Upper lobe of right lung (tissue), 1 donor: Measurements from ENCODE around the gene SLC38A3. TPM values are rescaled to one million over a fixed set of nuclear protein-coding genes. Genes with fewer than 3 reads are reported as not detected.

Experiments
- ATAC-seq: fragments of 200-7000 bp; cut with Tn5 transposase; one replicate; pipeline ENCODE4 v1.9.1; 2020; ENCODE audit warnings: mild to moderate bottlenecking, moderate library complexity
- DNase-seq: peaks from one replicate; pipeline ENCODE4 v3.0.0-alpha.2; 2020
- H3K27ac ChIP-seq: fragments of 200-600 bp; one replicate; pipeline ENCODE4 v1.8.0; 2022
- H3K27me3 ChIP-seq: fragments of 200-600 bp; one replicate; pipeline ENCODE4 v1.8.0; 2022; ENCODE audit warnings: mild to moderate bottlenecking
- H3K36me3 ChIP-seq: fragments of 200-600 bp; one replicate; pipeline ENCODE4 v1.8.0; 2022
- H3K4me1 ChIP-seq: fragments of 200-600 bp; one replicate; pipeline ENCODE4 v1.8.0; 2022
- H3K4me3 ChIP-seq: fragments of 200-600 bp; one replicate; pipeline ENCODE4 v1.8.0; 2022; ENCODE audit warnings: mild to moderate bottlenecking
- H3K9me3 ChIP-seq: fragments of 200-600 bp; one replicate; pipeline ENCODE4 v1.8.0; 2022
- intact Hi-C: fragments of 100-400 bp; cut with DNase I; formaldehyde crosslinking; loops from one replicate; pipeline ENCODE4 v1.11.0; 2022
- total RNA-seq: library from RNA; stranded (reverse); fragmentation: NEBNext Ultra II Directional; extraction: Animal tissue kit (Norgen Biotek cat#: 25700); gene quantifications from one replicate; pipeline ENCODE4 v1.2.1, GENCODE V29; 2021
- TF ChIP-seq, protein P1 (sequence below): fragments of 200-600 bp; IDR thresholded peaks from one replicate; pipeline ENCODE4 v1.8.0; 2022; ENCODE audit warnings: antibody characterized with exemption
- donor health status: DM: no; HTN: yes; CAD: no; lungs with severe emphysema.

The SLC38A3 gene
- total RNA-seq, 1 donor from 2014 or later, result not detected

DNA sequence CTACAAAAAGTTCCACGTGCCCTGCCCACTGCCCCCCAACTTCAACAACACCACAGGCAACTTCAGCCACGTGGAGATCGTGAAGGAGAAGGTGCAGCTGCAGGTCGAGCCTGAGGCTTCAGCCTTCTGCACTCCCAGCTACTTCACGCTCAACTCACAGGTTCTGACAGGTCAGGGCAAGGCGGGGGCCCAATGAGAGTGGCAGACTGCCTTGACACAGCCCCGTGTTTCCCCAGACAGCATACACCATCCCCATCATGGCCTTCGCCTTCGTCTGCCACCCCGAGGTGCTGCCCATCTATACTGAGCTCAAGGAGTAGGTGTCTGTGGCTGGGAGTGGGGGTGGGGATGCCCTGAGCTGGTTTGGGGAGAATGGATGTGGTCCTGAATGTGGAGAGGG, 12.6 kb downstream of the SLC38A3 start:
- DNase-seq (no peak), ATAC-seq (no peak)
- H3K27me3 ChIP-seq, result no peaks in the 10 kb centered on the region
- H3K36me3 ChIP-seq, result no peaks in the 10 kb centered on the region
- H3K4me3 ChIP-seq, result no peak overlapping the region
- TF ChIP-seq, protein P1, sequence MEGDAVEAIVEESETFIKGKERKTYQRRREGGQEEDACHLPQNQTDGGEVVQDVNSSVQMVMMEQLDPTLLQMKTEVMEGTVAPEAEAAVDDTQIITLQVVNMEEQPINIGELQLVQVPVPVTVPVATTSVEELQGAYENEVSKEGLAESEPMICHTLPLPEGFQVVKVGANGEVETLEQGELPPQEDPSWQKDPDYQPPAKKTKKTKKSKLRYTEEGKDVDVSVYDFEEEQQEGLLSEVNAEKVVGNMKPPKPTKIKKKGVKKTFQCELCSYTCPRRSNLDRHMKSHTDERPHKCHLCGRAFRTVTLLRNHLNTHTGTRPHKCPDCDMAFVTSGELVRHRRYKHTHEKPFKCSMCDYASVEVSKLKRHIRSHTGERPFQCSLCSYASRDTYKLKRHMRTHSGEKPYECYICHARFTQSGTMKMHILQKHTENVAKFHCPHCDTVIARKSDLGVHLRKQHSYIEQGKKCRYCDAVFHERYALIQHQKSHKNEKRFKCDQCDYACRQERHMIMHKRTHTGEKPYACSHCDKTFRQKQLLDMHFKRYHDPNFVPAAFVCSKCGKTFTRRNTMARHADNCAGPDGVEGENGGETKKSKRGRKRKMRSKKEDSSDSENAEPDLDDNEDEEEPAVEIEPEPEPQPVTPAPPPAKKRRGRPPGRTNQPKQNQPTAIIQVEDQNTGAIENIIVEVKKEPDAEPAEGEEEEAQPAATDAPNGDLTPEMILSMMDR, result no peak
- H3K27ac ChIP-seq, result no peak overlapping the region
- no peaks in the 10 kb centered on the region for H3K9me3 ChIP-seq
- intact Hi-C loops, result no loop called here
- no peaks in the 10 kb centered on the region for H3K4me1 ChIP-seq

DNA sequence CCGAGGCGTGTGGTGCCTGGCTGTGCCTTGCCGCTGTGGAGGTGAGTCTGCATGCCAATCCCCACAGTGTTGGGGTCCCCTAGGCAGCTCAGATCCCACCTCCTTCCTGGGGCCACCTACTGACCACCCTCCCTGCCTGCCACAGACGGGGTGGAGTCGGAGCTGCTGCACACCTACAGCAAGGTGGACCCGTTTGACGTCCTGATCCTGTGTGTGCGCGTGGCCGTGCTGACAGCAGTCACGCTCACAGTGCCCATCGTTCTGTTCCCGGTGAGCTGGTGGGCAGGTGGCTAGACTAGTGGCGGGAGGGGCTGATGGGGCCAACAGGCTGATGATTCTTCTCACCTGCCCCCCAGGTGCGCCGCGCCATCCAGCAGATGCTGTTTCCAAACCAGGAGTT, 13.4 kb downstream of the SLC38A3 start:
- TF ChIP-seq, protein P1, result no peak
- no peak overlapping the region for H3K4me3 ChIP-seq
- no peaks in the 10 kb centered on the region for H3K36me3 ChIP-seq
- DNase-seq, result no peak
- H3K27me3 ChIP-seq, result no peaks in the 10 kb centered on the region
- intact Hi-C loops, result no loop called here
- H3K4me1 ChIP-seq, result no peaks in the 10 kb centered on the region
- no peak for ATAC-seq
- no peak overlapping the region for H3K27ac ChIP-seq
- H3K9me3 ChIP-seq, result no peaks in the 10 kb centered on the region

DNA sequence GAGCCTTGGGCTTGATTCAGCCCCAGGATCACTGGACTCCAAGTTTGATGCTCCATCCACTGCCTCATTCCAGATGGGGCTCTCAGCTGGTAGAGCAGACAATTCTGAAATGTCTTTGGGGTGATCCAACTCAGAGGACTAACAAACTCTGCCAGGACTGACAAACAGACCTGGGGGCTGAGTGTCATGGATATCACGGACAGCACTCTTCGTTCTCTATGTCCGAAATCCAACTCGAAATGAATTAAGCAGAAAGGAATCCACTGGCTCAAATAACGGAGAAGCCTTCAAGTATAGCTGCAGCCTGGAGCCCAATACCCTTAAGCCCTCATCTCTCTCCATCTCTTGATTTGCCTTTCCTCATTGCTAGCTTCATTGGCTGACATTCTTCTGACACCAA, 14.2 kb downstream of the SLC38A3 start:
- Histone ChIP-seq H3K9me3 (no peaks in the 10 kb centered on the region), H3K4me1 (no peaks in the 10 kb centered on the region), H3K27me3 (no peaks in the 10 kb centered on the region), H3K36me3 (no peaks in the 10 kb centered on the region), H3K4me3 (no peak overlapping the region), H3K27ac (no peak overlapping the region)
- intact Hi-C loops, result no loop called here
- TF ChIP-seq, protein P1, result no peak
- DNase-seq (no peak), ATAC-seq (no peak)

DNA sequence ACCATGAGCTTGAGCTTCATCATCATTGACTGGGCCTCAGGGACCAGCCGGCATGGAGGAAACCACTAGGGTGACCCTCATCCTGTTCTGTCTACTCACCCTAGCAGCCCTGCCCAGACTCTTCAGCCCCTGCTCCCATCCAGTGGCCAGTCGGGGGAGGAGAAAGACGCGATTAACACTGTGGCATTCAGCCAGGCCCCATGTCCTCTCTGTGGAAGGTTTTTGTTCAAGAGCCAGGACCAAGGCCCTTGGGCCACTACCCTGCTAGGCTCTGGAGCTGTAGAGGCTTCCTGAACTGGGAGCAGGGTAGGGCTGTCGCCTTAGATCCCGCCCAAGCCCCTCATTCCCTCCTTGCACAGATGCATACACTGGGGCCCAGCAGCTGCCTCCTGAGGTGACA, 15.0 kb downstream of the SLC38A3 start:
- ATAC-seq (no peak), DNase-seq (no peak)
- no peaks in the 10 kb centered on the region for H3K4me1 ChIP-seq
- H3K36me3 ChIP-seq, result no peaks in the 10 kb centered on the region
- no peak overlapping the region for H3K27ac ChIP-seq
- H3K4me3 ChIP-seq, result no peak overlapping the region
- no peaks in the 10 kb centered on the region for H3K9me3 ChIP-seq
- intact Hi-C loops, result no loop called here
- no peaks in the 10 kb centered on the region for H3K27me3 ChIP-seq
- TF ChIP-seq, protein P1, result no peak

DNA sequence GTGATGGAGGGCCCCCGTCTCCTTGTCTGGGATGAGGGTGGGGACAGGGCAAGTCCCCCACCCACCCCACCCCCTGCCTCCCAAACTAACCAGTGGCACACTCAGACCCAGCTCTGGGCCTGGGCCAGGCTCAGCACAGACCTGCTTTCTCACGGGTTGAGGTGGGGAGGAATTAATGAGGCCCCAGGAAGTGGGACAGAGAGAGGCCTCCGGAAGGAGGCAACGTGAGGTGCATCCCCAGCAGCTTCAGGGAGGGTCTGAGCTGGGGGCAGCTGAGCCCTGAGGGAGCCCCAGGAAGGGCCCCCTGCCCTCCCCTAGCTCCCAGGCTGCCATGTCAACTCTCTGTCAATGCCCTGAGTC, 16.0 kb downstream of the SLC38A3 start:
- no peak for ATAC-seq
- Histone ChIP-seq H3K9me3 (no peaks in the 10 kb centered on the region), H3K4me1 (no peaks in the 10 kb centered on the region), H3K4me3 (no peak overlapping the region), H3K36me3 (no peaks in the 10 kb centered on the region), H3K27me3 (no peaks in the 10 kb centered on the region), H3K27ac (no peak overlapping the region)
- DNase-seq, result no peak
- intact Hi-C loops, result no loop called here
- TF ChIP-seq, protein P1, result no peak

DNA sequence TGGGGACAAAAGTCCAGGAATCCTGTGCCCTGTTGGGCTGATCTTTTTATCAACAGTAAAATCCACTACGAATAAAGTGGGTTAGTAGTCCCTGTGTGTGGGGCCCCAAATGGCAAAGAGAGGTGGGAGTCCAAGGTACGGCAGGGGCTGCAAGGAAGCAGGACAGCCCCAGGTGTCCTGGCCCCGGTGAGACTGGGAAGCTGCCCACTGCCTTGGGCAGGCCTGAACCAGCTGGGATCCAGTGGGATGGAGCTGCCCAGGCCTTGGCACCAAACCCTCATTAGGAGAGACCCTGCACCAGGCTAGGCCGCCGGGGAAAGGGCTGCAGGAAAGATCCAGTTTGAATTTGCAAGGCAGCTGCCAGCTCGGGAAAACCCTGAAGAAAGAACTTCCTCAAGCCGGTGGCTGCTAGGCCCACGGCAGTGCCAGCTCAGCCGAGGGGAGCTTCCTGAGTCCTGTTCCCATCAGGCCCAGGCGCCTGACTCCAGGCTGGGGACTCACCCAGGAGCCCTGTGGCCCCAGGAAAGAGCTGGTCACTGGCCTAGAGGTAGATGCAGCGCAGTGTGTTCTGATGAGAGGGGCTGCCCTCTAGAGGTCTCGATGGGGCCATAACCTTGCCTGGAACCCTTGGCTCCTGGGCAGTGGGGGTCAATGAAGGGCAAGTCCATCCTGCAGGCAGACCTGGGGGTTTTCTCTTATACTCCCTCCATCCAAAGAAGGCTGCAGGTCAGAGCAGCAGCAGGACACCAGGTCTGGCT, 16.5 kb downstream of the SLC38A3 start:
- DNase-seq (no peak), ATAC-seq (no peak)
- TF ChIP-seq, protein P1, result no peak
- Histone ChIP-seq H3K27ac (no peak overlapping the region), H3K4me1 (peaks cover 6% of the 10 kb centered on the region), H3K9me3 (no peaks in the 10 kb centered on the region), H3K27me3 (no peaks in the 10 kb centered on the region), H3K36me3 (no peaks in the 10 kb centered on the region), H3K4me3 (no peak overlapping the region)
- intact Hi-C loops, result no loop called here
